ENCODE measurements around the gene TBP. TPM values are rescaled to one million over a fixed set of nuclear protein-coding genes. Genes with fewer than 3 reads are reported as not detected.

TBP gene
- total and polyA plus RNA-seq, 2 of the 13 experiments (the other 11 are each of a cell fraction or from before 2014, with no cell fraction given) = 21.7 to 28.1 TPM

DNA sequence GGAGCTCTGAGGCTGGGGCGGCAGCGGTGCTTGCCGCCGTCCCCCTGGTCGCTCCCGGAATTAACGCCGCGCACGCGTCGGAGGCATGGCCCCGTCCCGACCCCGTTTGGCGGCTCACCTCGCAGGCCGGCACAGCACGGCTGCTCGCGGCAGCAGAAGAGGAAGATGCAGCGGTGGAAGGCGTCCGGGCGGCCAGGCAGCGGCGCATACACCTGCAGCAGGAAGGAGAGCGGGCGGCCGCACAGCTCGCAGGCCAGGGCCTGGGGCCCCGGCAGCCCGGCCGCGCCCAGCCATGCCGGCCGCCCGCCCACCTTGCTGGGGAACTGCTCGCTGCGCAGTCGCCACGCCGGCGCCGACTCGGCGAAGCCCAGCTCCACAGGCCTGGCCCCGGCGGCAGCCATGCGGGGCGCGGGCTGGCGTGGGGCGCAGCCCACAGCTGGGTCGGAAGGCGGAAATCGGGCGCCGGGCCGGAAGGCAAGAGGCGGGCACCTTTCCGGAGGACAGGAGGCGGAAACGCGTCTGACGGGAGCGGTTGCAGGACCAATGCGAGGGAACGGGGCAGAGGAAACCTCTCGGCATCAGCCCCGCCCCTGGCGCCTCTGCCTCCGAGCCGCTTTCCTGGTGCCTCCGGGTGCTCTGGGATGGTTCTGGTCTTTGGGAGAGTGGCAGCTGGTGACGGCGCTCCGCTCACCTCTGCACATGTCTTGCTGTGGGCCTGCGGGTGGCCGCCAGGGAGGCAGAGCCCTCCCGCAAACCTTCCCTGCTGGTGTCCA, 30.2 kb downstream of the TBP start, which contains the start of gene PDCD2 (continued):
- TF ChIP-seq ZBTB34 (CRISPR knock-in tag; IDR thresholded peaks at IDR 0.05) = peak; percentile 63; the same call in 1 of the 2 replicates
- peak; percentile 27; the same call in 1 of the 2 replicates for TF ChIP-seq ZNF782 (CRISPR knock-in tag; IDR thresholded peaks at IDR 0.05; ENCODE audit: borderline replicate concordance)
- TF ChIP-seq NFKBIZ (CRISPR knock-in tag; IDR thresholded peaks at IDR 0.05) = no peak
- TF ChIP-seq ATM (IDR thresholded peaks at IDR 0.05; ENCODE audit: borderline replicate concordance) = no peak
- peak; percentile 88; the same call in 1 of the 2 replicates for TF ChIP-seq BRCA1 (CRISPR knock-in tag; IDR thresholded peaks at IDR 0.05)
- TF ChIP-seq SMARCC2 (IDR thresholded peaks at IDR 0.05) = no peak
- no peak for TF ChIP-seq ZNF839 (CRISPR knock-in tag; IDR thresholded peaks at IDR 0.05; ENCODE audit: borderline replicate concordance)
- no peak for TF ChIP-seq RFXAP (CRISPR knock-in tag; IDR thresholded peaks at IDR 0.05; ENCODE audit: borderline replicate concordance)
- TF ChIP-seq YEATS2 (CRISPR knock-in tag; IDR thresholded peaks at IDR 0.05; ENCODE audit: borderline replicate concordance) = peak; percentile 93
- no peak; the same call in 1 of the 2 replicates for TF ChIP-seq ZNF296 (CRISPR knock-in tag; conservative IDR thresholded peaks at IDR 0.05)
- TF ChIP-seq, protein P1, sequence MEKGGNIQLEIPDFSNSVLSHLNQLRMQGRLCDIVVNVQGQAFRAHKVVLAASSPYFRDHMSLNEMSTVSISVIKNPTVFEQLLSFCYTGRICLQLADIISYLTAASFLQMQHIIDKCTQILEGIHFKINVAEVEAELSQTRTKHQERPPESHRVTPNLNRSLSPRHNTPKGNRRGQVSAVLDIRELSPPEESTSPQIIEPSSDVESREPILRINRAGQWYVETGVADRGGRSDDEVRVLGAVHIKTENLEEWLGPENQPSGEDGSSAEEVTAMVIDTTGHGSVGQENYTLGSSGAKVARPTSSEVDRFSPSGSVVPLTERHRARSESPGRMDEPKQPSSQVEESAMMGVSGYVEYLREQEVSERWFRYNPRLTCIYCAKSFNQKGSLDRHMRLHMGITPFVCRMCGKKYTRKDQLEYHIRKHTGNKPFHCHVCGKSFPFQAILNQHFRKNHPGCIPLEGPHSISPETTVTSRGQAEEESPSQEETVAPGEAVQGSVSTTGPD (CRISPR knock-in tag; IDR thresholded peaks at IDR 0.05) = no peak
- no peak for TF ChIP-seq ZNF816 (CRISPR knock-in tag; IDR thresholded peaks at IDR 0.05; ENCODE audit: borderline replicate concordance)
- no peak for TF ChIP-seq RAD51 (IDR thresholded peaks at IDR 0.05; ENCODE audit: borderline replicate concordance)
- TF ChIP-seq GABPA (IDR thresholded peaks at IDR 0.05; ENCODE audit: low read depth, low read length) = peak; percentile 93
- TF ChIP-seq GABPA (CRISPR knock-in tag; IDR thresholded peaks at IDR 0.05; ENCODE audit: low read depth) = peak; percentile 93
- TF ChIP-seq ZFP36L2 (CRISPR knock-in tag; IDR thresholded peaks at IDR 0.05) = no peak
- TF ChIP-seq RAD21 (CRISPR knock-in tag; IDR thresholded peaks at IDR 0.05) = no peak; the same call in 1 of the 2 replicates
- TF ChIP-seq FOXK1 (CRISPR knock-in tag; IDR thresholded peaks at IDR 0.05; ENCODE audit: borderline replicate concordance, low read depth) = peak; percentile 57; the same call in 1 of the 2 replicates
- TF ChIP-seq FOXK2 (IDR thresholded peaks at IDR 0.05) = no peak
- peak; percentile 55; the same call in 1 of the 2 replicates for TF ChIP-seq U2AF2 (IDR thresholded peaks at IDR 0.05; ENCODE audit: low read depth, low read length)
- TF ChIP-seq ZFP90 (CRISPR knock-in tag; IDR thresholded peaks at IDR 0.05; ENCODE audit: borderline replicate concordance) = peak; percentile 96
- no peak for TF ChIP-seq DPF2 (CRISPR knock-in tag; IDR thresholded peaks at IDR 0.05; ENCODE audit: borderline replicate concordance, low read depth)
- TF ChIP-seq KLF12 (CRISPR knock-in tag; IDR thresholded peaks at IDR 0.05; ENCODE audit: borderline replicate concordance) = peak; percentile 90
- peak; percentile 86 for TF ChIP-seq ARNT2 (CRISPR knock-in tag; IDR thresholded peaks at IDR 0.05; ENCODE audit: low read depth)
- TF ChIP-seq POLR2AphosphoS5 (IDR thresholded peaks at IDR 0.05; ENCODE audit: low read depth, low read length) = peak; percentile 87

Data from HepG2 (cell line).